T-helper 1 cell treated with Interleukin-12 subunit alpha and Interleukin-12 subunit beta and Interleukin-4 antibody, amounts not matched to agents 30 μg/mL and 1 μg/mL, for 36 hours (primary cell): ENCODE results near the gene GALNT12.

Experiments
- H3K27ac Mint-ChIP-seq: one replicate; pipeline ENCODE4 v1.8.0; 2021; ENCODE audit warnings: mild to moderate bottlenecking, mixed read lengths
- H3K27me3 Mint-ChIP-seq: one replicate; pipeline ENCODE4 v1.8.0; 2021; ENCODE audit warnings: low read depth, mixed read lengths
- H3K36me3 Mint-ChIP-seq: one replicate; pipeline ENCODE4 v1.8.0; 2021; ENCODE audit warnings: low read depth, mixed read lengths
- H3K4me1 Mint-ChIP-seq: one replicate; pipeline ENCODE4 v1.8.0; 2021; ENCODE audit warnings: low read depth, mixed read lengths
- H3K4me3 Mint-ChIP-seq: one replicate; pipeline ENCODE4 v1.8.0; 2021; ENCODE audit warnings: mild to moderate bottlenecking, moderate library complexity, mixed read lengths
- H3K9me3 Mint-ChIP-seq: one replicate; pipeline ENCODE4 v1.8.0; 2021; ENCODE audit warnings: mixed read lengths

GALNT12 gene

DNA sequence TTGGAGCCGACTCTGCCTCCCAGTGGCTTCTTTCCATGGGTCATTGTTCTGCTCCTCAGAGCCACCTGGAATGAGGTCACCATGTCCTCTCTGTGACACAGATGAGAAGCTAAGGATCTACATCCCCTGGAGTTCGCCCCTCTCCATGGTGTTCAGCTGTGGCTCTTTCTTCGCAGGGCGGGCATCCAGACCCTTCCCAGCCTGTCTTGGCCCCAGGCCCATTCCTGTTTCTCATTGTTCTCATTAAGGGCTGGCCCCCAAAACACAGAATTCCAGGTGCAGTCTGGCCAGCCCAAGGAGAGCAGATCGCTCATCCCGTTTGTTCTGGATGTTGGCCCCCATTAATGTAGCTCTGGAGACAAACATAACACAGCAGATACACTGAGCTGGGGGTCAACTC is 69.8 kb downstream of the GALNT12 start:
- peaks cover 7% of the 10 kb centered on the region for H3K27me3 Mint-ChIP-seq
- no peak overlapping the region for H3K27ac Mint-ChIP-seq
- H3K9me3 Mint-ChIP-seq, result no peaks in the 10 kb centered on the region
- no peaks in the 10 kb centered on the region for H3K4me1 Mint-ChIP-seq
- H3K36me3 Mint-ChIP-seq, result no peaks in the 10 kb centered on the region
- no peak overlapping the region for H3K4me3 Mint-ChIP-seq

DNA sequence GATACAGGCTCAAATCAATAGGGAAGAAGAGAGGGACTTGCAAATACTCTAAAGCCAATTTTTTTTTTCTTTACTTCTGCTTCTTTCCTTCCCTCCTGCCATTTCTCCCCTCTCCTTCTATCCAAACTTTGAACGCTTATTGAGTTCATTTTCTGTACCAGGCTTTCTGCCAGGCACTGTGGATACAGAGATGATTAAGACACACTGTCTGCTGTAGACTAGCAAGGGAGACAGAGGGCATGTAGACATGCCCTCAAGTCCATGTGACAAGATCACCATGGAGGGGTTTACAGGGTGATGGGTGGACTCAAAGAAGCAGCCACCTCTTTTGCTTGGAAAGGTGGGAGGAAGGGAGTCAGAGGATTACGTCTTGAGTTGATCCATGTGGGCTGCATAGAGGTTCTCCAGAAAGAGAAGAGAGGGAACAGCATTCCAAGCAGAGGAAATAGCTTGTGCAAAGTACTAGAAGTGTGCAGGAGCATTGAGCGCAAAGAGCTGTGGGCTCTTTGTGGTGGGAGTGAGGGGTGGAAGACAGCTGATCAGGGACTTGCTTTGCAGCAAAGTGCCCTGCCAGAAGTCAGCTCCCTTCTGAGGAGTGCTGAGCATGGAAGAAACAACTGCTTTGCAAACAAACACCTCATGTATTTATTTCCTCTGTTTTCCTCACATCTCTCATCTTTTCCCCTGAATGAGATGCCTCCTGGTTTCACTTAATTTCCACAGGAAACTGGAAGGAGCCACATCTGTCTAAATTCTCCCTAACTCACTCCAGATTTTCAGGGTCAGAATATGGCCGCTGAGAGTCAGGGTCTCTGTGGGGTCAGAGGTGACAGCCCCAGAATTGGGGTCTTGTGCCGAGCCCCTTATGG is 71.9 kb downstream of the GALNT12 start:
- Mint-ChIP-seq H3K4me1 (no peaks in the 10 kb centered on the region), H3K9me3 (no peaks in the 10 kb centered on the region), H3K4me3 (no peak overlapping the region), H3K36me3 (no peaks in the 10 kb centered on the region), H3K27ac (no peak overlapping the region), H3K27me3 (peaks cover 14% of the 10 kb centered on the region)

DNA sequence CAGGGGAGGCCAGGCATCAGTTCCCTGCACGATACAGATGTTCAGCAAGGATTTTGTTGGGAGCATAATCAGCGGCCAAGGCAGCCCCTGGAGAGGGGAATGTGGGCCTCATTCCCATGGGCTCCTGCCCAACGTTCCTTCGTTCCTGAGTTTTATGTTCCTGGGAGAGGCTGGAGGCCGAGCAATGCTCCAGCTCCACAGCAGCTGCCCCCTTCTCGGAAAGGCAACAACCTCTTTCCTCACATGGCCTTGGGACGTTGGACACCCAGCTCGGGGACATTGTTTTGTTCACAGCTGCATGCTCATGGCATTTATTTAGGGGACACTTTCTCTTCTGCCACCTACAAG is 72.5 kb downstream of the GALNT12 start:
- Mint-ChIP-seq H3K27me3 (peaks cover 20% of the 10 kb centered on the region), H3K9me3 (no peaks in the 10 kb centered on the region), H3K27ac (no peak overlapping the region), H3K4me1 (no peaks in the 10 kb centered on the region), H3K36me3 (no peaks in the 10 kb centered on the region), H3K4me3 (no peak overlapping the region)

DNA sequence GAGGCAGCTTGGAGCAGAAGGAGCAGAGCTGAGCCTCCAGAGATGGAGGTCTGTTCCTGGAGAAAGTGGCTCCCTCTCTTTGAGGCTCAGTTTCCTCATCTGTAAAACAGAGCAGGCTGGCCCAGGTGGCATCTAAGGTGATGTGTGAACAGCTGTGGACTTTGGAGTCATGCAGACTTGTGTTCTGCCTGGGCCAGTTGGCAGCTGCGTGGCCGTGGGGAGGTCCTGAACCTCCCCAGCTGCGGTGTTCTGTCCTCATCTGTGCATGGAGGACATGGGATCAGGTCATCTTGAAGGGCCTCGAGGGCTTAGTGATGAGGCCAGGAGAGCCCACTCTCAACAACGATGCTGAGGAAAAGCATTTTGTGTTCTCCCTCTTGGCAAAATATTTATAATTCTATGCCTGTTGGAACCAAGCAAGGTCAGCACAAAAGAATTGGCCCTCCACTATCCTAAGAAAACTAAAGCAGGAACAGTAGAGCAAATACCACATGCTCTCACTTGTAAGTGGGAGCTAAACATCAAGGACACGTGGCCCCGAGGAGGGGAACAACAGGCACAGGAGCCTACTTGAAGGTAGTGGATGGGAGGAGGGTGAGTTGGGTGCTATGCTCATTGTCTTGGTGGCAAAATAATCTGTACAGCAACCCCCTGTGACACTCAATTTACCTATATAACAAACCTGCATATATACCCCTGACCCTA is 73.0 kb downstream of the GALNT12 start:
- Mint-ChIP-seq H3K27me3 (peaks cover 20% of the 10 kb centered on the region), H3K9me3 (no peaks in the 10 kb centered on the region), H3K27ac (no peak overlapping the region), H3K4me3 (no peak overlapping the region), H3K36me3 (no peaks in the 10 kb centered on the region), H3K4me1 (no peaks in the 10 kb centered on the region)

DNA sequence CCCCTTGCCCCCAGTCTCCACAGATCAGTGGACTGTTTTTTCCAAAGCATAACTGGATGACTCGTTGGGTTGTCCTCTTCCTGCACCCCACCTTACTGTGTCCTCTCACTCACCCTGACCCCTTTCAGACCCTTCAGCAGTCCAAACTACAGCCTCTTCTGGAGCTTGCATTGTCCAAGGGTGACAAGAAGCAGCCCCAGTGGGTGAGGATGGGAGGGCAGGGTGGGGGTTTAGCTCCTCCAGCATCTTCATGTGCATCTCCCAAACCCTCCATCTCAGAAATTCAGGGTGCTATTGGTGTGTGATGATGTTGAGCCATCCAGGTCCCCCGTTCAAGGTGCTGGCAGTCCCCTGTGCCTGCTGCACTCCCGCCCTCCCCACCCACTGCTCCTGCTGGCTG is 73.9 kb downstream of the GALNT12 start:
- Mint-ChIP-seq H3K27me3 (peaks cover 20% of the 10 kb centered on the region), H3K27ac (no peak overlapping the region)

DNA sequence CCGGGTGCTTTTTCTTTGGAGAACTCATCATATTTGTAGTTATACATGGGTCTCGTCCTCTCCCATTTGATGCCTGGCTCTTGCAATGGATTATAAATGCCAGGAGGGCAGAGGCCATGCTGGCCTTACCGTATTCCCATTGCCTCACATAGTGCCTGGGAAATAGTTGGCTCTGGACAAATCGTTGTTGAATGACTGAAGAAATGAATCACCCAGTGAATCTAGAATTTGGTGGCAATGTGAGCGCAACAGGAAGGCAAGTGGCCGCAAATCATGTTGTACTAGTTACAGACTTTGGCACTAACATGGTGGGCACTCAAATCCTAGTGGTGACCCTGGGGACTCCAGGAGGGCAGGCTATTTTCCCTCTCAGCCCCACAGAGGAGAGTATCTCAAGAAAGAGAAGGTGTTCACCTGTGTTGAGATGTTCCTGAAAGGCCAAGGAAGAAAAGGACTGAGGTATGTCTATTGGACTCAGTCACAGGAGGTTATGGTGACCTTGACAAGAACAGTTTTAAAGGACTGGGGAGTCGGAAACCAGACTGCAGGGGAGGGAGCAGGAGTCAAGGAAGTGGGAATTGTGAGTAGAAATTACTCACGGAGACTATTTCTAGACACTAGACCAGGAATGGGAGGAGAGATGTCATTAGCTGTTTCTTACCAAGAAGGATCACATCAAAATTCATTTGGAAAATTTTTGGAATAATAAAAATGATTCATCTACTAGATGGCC is 74.5 kb downstream of the GALNT12 start:
- H3K27me3 Mint-ChIP-seq, result peaks cover 24% of the 10 kb centered on the region
- no peak overlapping the region for H3K27ac Mint-ChIP-seq
- H3K4me1 Mint-ChIP-seq, result no peaks in the 10 kb centered on the region
- no peaks in the 10 kb centered on the region for H3K9me3 Mint-ChIP-seq
- H3K36me3 Mint-ChIP-seq, result no peaks in the 10 kb centered on the region
- no peak overlapping the region for H3K4me3 Mint-ChIP-seq

More for the DNA sequence above, 73.9 kb downstream of the GALNT12 start:
- Mint-ChIP-seq H3K4me1 (no peaks in the 10 kb centered on the region), H3K9me3 (no peaks in the 10 kb centered on the region), H3K4me3 (no peak overlapping the region), H3K36me3 (no peaks in the 10 kb centered on the region)

DNA sequence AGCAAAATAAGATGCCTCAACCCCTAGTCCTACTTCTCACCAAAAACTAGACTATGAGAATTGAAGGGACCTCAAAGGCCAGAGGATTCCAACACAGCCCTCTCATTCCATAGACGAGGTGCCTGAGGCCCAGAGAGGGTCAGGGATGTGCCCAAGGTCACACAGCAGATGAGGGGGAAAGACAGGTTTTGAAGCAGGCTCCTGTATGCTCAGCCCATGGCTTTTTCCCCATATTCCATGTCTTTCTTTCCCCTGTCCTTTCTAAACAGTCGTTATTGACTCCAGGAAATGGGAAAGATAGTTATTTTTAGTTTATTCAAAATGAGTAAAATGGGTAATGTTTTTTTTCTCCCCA is 75.1 kb downstream of the GALNT12 start:
- Mint-ChIP-seq H3K4me1 (no peaks in the 10 kb centered on the region), H3K36me3 (no peaks in the 10 kb centered on the region), H3K4me3 (no peak overlapping the region), H3K9me3 (no peaks in the 10 kb centered on the region), H3K27me3 (peaks cover 27% of the 10 kb centered on the region), H3K27ac (no peak overlapping the region)

DNA sequence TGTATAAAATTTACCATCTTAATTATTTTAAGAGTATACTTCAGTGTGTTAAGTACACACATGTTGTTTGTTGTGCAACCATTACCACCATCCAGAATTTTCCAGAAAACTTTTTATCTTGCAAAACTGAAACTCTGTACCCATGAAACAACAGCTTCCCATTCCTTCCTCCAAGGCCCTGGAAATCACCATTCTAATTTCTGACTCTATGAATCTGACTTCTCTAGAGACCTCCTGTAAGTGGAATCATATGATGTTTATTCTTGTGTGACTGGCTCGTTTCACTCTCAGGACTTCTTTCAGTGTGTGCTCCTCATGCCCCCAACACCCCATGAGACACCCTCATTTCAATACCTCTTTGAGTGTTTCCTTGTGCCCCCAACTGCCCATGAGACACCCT is 75.8 kb downstream of the GALNT12 start:
- Mint-ChIP-seq H3K27me3 (peaks cover 24% of the 10 kb centered on the region), H3K4me3 (no peak overlapping the region)

DNA sequence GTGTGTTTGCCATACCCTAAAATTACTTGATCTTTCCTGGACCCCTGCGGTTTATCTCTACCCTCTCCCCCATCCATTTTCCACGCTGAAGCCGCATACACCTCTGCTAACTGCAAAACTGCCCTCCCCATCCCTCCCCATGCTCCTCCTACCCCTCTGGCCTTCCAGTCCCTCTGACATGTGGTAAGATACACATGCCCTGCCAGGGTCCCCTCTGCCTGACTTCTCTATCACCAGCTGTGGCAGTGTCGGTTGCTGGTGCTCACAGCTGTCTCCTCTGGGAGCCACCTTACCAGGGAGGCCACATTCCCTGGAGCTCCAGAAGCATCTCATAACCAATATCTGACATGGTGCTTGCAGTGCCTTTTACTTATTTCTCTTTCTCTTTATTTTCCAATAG is 77.4 kb downstream of the GALNT12 start:
- H3K4me3 Mint-ChIP-seq, result no peak overlapping the region
- H3K4me1 Mint-ChIP-seq, result no peaks in the 10 kb centered on the region
- no peak overlapping the region for H3K27ac Mint-ChIP-seq
- peaks cover 30% of the 10 kb centered on the region for H3K27me3 Mint-ChIP-seq
- no peaks in the 10 kb centered on the region for H3K9me3 Mint-ChIP-seq
- no peaks in the 10 kb centered on the region for H3K36me3 Mint-ChIP-seq

More for the DNA sequence above, 75.8 kb downstream of the GALNT12 start:
- no peak overlapping the region for H3K27ac Mint-ChIP-seq
- no peaks in the 10 kb centered on the region for H3K36me3 Mint-ChIP-seq
- no peaks in the 10 kb centered on the region for H3K9me3 Mint-ChIP-seq
- no peaks in the 10 kb centered on the region for H3K4me1 Mint-ChIP-seq

DNA sequence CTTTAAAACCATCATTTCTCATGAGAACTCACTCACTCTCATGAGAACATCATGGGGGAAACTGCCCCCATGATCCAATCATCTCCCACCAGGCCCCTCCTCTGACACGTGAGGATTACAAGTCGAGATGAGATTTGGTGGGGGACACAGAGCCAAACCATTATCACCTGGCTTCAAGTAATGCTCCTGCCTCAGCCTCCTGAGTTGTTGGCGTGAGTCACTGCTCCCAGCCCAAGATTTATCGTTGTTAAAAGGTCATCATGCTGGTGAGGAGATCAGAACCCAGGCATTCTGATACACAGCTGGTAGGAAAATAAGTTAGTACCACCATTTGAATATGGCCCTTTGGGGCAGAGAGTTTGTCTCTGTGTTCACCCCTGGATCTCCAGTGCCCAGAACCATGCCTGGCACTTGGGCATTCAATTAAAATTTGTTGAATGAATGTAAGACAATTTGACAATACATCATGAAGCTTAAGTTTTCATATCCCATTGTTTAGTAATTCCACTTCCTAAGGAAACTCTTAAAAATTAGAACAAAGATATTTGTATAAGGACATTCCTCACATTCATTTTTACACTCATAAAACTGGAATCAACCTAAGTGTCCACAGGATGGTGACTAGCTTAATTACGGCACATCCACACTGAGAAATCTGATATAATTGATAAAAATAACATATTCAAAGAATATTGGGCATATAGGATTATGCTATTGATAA is 78.3 kb downstream of the GALNT12 start:
- Mint-ChIP-seq H3K36me3 (no peaks in the 10 kb centered on the region), H3K27ac (no peak overlapping the region), H3K4me3 (no peak overlapping the region), H3K4me1 (no peaks in the 10 kb centered on the region), H3K9me3 (no peaks in the 10 kb centered on the region), H3K27me3 (peaks cover 30% of the 10 kb centered on the region)

DNA sequence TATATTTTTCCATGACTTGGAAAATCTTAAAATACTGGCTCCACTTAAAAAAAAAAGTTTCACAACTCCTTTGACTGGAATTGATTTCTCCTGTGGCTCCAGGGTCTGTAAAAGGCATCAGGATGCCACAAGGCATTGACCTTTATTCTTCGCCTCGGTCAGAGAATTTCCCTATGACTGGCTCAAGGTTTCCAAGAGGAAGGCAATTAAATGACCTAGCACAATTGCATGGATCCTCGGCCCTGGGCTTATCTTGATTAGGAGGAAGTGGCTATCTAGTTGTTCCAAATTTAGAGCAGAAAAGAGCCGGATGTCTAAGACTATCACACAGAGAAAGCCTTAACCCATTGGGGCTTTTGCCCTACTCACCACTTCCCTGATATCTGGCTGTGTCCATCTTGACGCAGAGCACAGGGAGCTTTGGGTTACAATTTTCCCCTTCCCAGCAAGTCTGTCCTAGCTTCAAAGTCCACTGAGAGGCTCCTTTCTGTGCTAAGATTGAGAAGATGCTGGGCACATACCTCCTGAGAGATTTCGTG is 79.3 kb downstream of the GALNT12 start:
- Mint-ChIP-seq H3K27ac (no peak overlapping the region), H3K36me3 (no peaks in the 10 kb centered on the region), H3K4me3 (no peak overlapping the region), H3K9me3 (no peaks in the 10 kb centered on the region), H3K4me1 (no peaks in the 10 kb centered on the region), H3K27me3 (peaks cover 30% of the 10 kb centered on the region)

DNA sequence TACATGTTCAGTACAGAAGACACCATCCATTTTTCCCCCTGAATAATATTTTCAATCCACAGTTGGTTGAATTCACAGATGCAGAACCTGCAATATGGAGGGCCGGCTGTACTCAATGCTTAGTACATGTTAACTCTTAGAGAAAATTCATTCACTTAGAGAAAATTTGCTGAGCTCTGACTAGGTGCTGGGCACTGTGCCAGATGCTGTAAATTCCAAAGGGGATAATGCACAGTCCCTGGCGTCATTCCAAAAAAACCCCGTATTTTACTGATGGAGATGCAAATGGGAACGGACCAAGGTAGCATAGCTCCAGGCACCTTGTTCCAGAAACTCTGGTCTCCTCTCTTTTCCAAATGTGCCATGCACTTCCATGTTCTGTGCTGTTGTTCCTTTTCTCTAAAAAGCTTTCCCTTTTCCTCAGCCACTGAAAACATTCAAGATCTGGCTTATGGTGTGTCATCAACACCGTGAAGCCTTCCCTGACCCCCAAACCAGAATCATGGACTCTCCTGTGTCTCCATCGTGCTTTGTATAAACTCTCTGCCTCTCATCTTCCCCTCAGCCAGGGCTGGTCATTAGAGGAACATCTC is 80.5 kb downstream of the GALNT12 start:
- H3K27me3 Mint-ChIP-seq, result peaks cover 29% of the 10 kb centered on the region
- no peak overlapping the region for H3K27ac Mint-ChIP-seq
- no peak overlapping the region for H3K4me3 Mint-ChIP-seq
- no peaks in the 10 kb centered on the region for H3K4me1 Mint-ChIP-seq
- no peaks in the 10 kb centered on the region for H3K36me3 Mint-ChIP-seq
- H3K9me3 Mint-ChIP-seq, result no peaks in the 10 kb centered on the region

DNA sequence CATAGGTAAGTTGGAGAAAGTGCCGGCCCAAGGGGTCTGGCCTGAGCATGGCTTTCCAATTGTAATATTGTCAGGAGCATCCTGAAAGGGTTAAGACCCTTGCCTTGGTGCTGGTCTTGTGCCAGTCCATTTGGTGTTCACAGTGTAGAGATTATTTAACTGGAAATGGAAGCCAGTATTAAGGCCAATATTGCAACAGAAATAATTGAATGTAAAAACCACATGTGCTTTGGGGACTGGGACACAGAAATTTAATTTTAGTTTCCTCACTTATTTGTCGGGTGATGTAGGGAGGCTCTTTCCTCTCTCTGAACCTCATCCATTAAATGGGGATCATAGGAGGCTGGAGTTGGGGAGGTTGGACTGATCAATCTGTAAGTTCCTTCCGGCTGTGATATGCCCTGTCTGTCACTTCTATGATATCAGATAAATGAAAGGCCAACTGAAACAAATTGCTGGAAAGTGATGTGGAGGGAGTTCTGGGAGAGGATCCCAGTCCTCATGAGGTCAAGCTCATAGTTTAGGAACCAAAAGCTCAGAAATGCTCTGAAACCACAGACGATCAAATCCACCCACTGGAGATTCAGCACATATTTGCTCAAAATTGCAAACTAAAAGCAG is 81.4 kb downstream of the GALNT12 start:
- Mint-ChIP-seq H3K4me1 (no peaks in the 10 kb centered on the region), H3K9me3 (no peaks in the 10 kb centered on the region), H3K27ac (no peak overlapping the region), H3K36me3 (no peaks in the 10 kb centered on the region), H3K4me3 (no peak overlapping the region), H3K27me3 (peaks cover 25% of the 10 kb centered on the region)
